Left lung (tissue), 10 donors: ENCODE data around the gene PGBD5. TPM values are rescaled to one million over a fixed set of nuclear protein-coding genes. Genes with fewer than 3 reads are reported as not detected.

Source experiments
- ATAC-seq: fragments of 200-7000 bp; cut with Tn5 transposase; one replicate; pipeline ENCODE4 v1.9.1; 2020; ENCODE audit warnings: moderate library complexity
- DNase-seq, 4 donors: peaks; one replicate each; pipeline ENCODE4 v3.0.0-alpha.2; 2013 to 2020
- H3K27ac ChIP-seq, 2 donors: fragments of 200-600 bp; sonication (generic) in 1 of 2; one replicate each; pipeline versions ENCODE4 v1.5.0 to v1.8.0; 2020 to 2021
- H3K27me3 ChIP-seq, 2 donors: fragments of 200-600 bp; sonication (generic) in 1 of 2; one replicate each; pipeline versions ENCODE4 v1.5.0 to v1.8.0; 2020 to 2021
- H3K36me3 ChIP-seq, 2 donors: fragments of 200-600 bp; sonication (generic) in 1 of 2; one replicate each; pipeline versions ENCODE4 v1.5.0 to v1.8.0; 2020 to 2021
- H3K4me1 ChIP-seq, 2 donors: fragments of 200-600 bp; one replicate each; pipeline ENCODE4 v1.8.0; 2021
- H3K4me3 ChIP-seq, 2 donors: fragments of 200-600 bp; sonication (generic) in 1 of 2; one replicate each; pipeline versions ENCODE4 v1.5.0 to v1.8.0; 2020 to 2021; ENCODE audit warnings: mild to moderate bottlenecking in 1 of 2
- H3K9me3 ChIP-seq, 2 donors: fragments of 200-600 bp; sonication (generic) in 1 of 2; one replicate each; pipeline versions ENCODE4 v1.5.0 to v1.8.0; 2020 to 2021
- intact Hi-C, 2 donors: fragments of 100-400 bp; cut with DNase I; formaldehyde crosslinking; loops; one replicate each; pipeline versions ENCODE4 v1.11.2 to v1.14.2; 2022
- polyA plus RNA-seq, 6 donors: library from polyadenylated mRNA; unstranded; fragments of 120-200 nt; gene quantifications; one replicate each; pipeline ENCODE4 v1.2.1, GENCODE V29; 2013; ENCODE audit not compliant: insufficient read length in 6 of 6
- total RNA-seq, 2 donors: library from RNA; stranded (reverse); fragmentation: NEBNext Ultra II Directional; extraction: Animal tissue kit (Norgen Biotek cat#: 25700); gene quantifications; one replicate each; pipeline ENCODE4 v1.2.1, GENCODE V29; 2021
- TF ChIP-seq, protein P1 (sequence below), 2 donors: fragments of 200-600 bp; sonication (generic) in 1 of 2; IDR thresholded peaks; one replicate each; pipeline versions ENCODE4 v1.5.0 to v1.8.0; 2021; ENCODE audit warnings: antibody characterized with exemption in 2 of 2
- donor health status: DM: no; HTN: yes; CAD: no.
- donor health status: DM: no; HTN: no; CAD: no.

PGBD5 gene
- total and polyA plus RNA-seq, 8 donors = 2.3 to 10.1 (median 4.8) TPM

DNA sequence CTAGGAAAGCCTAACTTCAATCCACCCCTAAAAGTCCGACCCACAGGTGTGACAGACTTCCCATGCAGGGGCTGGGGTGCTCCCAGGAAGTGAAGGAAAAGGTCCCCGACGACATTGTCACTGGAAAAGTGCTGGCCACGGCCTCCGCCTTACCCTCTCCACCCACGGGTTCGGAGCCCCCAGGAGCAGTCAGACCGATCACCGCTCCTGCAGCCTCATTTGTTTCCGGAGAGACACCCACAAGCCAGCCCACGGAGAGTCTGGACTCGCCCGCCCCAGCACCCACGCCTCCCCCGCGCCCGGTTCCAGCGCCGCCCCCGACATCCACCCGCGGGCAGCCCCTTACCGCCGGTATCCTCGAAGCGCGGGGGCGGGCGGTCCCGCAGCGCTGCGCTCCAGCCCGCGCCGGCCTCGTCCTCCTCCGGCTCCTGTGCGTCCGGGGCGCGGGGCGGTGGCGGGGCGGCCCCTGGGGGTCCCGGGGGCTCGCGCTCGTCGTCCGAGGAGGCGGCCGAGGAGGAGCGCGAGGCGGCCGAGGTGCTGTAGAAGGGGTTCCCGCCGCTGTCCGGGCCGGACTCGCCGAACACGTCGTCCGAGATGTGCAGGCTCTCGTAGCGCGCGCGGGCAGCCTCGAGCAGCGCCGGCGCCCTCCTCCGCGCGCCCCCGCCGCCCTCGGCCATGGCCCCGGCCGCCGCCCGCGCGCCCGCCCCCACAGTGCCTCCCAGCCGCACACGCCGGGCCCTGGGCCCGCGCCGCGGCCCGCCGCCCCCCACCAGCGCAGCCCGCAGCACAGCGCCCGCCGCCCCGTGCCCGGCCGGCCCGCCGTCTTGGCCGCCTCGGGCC, 660 bp downstream of the PGBD5 start:
- H3K9me3 ChIP-seq = no peaks in the 10 kb centered on the region
- ATAC-seq (no peak), DNase-seq (peak in 2 of 4 donors; percentile 3 to 67)
- H3K27me3 ChIP-seq = peaks cover 42 to 86% of the 10 kb centered on the region in 2 donors
- intact Hi-C loops = no loop called here
- H3K36me3 ChIP-seq = no peaks in the 10 kb centered on the region
- peak overlapping the region; percentile 13 to 29 for H3K4me3 ChIP-seq
- no peak overlapping the region for H3K27ac ChIP-seq
- TF ChIP-seq, protein P1, sequence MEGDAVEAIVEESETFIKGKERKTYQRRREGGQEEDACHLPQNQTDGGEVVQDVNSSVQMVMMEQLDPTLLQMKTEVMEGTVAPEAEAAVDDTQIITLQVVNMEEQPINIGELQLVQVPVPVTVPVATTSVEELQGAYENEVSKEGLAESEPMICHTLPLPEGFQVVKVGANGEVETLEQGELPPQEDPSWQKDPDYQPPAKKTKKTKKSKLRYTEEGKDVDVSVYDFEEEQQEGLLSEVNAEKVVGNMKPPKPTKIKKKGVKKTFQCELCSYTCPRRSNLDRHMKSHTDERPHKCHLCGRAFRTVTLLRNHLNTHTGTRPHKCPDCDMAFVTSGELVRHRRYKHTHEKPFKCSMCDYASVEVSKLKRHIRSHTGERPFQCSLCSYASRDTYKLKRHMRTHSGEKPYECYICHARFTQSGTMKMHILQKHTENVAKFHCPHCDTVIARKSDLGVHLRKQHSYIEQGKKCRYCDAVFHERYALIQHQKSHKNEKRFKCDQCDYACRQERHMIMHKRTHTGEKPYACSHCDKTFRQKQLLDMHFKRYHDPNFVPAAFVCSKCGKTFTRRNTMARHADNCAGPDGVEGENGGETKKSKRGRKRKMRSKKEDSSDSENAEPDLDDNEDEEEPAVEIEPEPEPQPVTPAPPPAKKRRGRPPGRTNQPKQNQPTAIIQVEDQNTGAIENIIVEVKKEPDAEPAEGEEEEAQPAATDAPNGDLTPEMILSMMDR (IDR thresholded peaks at IDR 0.05) = no peak
- H3K4me1 ChIP-seq = peaks cover 7 to 11% of the 10 kb centered on the region in 2 donors

DNA sequence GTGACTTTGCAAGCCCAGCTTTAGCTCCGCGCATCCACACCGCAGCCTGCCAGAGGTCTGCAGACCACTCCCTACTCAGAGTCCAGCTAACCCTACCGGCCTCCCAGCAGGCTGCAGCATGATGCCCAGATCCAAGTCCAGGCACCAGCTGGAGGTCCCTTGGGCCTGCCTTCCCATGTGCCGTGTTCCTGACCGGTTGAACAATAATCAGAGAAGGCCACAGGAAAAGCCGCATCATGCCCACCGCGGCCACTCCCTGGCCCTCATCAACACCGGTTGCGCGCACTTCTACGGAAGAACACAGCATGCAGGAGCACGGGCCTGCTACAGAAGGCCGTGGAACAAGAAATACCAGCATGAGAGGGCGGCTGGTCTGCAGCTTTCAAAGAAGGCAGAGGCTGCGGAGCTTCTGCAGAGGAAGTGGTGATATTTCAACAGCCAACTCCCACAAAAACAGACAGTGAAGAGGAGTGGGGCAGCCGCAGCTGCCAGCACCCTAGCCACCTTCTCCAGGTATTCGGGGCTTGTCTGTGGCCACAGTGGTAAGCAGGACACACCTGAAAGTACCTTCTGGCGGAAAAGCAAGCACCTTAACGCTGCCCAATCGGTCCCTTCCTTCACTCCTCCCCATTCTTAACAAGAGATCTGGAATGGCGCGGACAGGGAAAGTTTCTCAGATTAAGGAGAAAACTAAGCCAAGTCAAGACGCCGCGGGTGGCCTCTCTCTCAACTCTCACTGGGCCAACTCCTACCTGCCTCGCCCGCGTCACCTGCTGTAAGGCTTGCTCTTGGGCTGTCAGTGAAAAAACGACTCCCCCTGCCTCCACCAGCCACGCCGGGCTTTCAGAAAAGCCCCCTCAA, 1.5 kb downstream of the PGBD5 start:
- intact Hi-C loops = no loop called here
- Histone ChIP-seq H3K9me3 (peaks cover 0 to 4% of the 10 kb centered on the region in 2 donors), H3K36me3 (no peaks in the 10 kb centered on the region), H3K4me1 (peaks cover 7 to 11% of the 10 kb centered on the region in 2 donors), H3K27me3 (peaks cover 42 to 84% of the 10 kb centered on the region in 2 donors), H3K27ac (no peak overlapping the region), H3K4me3 (peak overlapping the region; percentile 13 to 29)
- DNase-seq (peak in 1 of 4 donors; percentile 6), ATAC-seq (peak; percentile 2)
- TF ChIP-seq, protein P1 (IDR thresholded peaks at IDR 0.05) = no peak

DNA sequence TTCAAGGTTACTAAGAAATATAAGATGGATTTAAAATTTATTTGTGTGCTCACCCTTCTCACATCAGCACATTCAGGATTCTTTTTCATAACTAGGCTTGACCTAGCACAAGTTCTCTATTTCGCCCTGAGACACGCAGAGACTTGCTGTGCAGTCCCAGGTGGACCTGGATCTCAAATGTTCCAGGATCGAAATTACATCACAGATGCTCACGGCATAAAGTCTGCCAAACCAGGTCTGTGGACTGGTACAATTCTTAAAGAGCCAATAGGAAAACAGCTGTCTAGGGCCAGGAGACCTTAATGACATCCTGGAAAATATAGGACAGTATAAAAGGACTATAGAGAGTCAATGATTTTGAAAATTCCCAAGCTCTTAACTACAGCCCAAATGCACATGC, 2.2 kb downstream of the PGBD5 start:
- ATAC-seq (no peak), DNase-seq (no peak)
- TF ChIP-seq, protein P1 (IDR thresholded peaks at IDR 0.05) = no peak
- peaks cover 0 to 4% of the 10 kb centered on the region in 2 donors for H3K9me3 ChIP-seq
- H3K4me3 ChIP-seq = no peak overlapping the region
- intact Hi-C loops = no loop called here
- H3K27me3 ChIP-seq = peaks cover 39 to 88% of the 10 kb centered on the region in 2 donors
- H3K36me3 ChIP-seq = no peaks in the 10 kb centered on the region
- no peak overlapping the region for H3K27ac ChIP-seq
- H3K4me1 ChIP-seq = peaks cover 7 to 11% of the 10 kb centered on the region in 2 donors

DNA sequence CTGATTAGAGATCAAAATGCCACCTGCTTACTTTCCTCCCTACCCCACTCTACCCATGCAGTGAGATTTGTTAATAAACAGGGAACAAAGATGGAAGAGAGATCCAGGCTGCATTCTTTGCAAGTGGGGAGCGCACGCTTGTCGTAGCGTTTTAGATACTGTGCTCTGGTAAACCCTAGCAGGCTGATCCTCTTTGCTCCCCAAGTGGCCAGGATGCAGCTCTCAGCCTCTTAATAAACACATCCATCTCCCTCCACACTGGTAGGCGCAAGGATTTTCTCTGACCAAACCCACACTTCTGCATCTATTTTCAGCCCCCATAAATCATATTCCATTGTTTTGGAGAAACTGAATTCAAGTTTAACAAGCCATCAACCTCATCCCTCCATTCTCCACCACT, 2.9 kb downstream of the PGBD5 start:
- intact Hi-C loops = no loop called here
- TF ChIP-seq, protein P1 (IDR thresholded peaks at IDR 0.05) = no peak
- Histone ChIP-seq H3K27me3 (peaks cover 35 to 87% of the 10 kb centered on the region in 2 donors), H3K9me3 (peaks cover 0 to 4% of the 10 kb centered on the region in 2 donors), H3K4me1 (peaks cover 7 to 11% of the 10 kb centered on the region in 2 donors), H3K4me3 (no peak overlapping the region), H3K36me3 (no peaks in the 10 kb centered on the region), H3K27ac (no peak overlapping the region)
- ATAC-seq (no peak), DNase-seq (no peak)
